Measurements from ENCODE around the gene RNLS. TPM values are rescaled to one million over a fixed set of nuclear protein-coding genes. Genes with fewer than 3 reads are reported as not detected.

The RNLS gene
- total and polyA plus RNA-seq, 2 of the 8 experiments (the other 6 are each of a cell fraction or from before 2014, with no cell fraction given), result 7.5 to 12.7 TPM

DNA sequence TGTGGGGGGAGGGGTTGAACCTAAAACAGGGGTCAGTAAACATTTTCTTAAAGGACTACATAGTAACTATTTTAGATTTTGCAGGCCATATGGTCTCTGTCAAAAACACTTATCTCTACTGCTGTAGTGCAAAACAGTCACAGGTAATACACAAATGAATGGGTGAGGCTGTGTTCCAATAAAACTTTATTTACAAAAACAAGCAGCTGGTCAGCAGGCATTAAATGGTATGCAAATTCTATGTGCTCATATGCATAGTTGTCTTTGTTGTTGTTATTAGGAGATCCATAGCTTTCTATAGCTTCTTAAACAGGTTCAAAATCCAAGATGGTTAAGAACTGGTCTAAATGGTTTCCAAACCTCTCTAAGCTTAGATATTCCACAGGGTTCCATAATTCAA is 302.6 kb downstream of the RNLS start:
- POLR2A ChIA-PET (ENCODE audit: partially characterized antibody), result interaction anchor here (2.0 kb wide), 1 partner anchor 419 kb away, joined by 4 read pairs; no protein-coding TSS in a partner anchor
- Histone ChIP-seq H4K5ac (ENCODE audit: insufficient read length, low read depth, low read length) (no peak overlapping the region), H2AK5ac (ENCODE audit: low read depth, low read length) (no peak overlapping the region), H3K9me3 (ENCODE audit: insufficient read depth in 2 of 2, low read depth in 1 of 2, low read length in 1 of 2) (no peaks in the 10 kb centered on the region), H2BK15ac (ENCODE audit: low read length) (no peak overlapping the region), H3K79me1 (ENCODE audit: low read depth, low read length) (no peaks in the 10 kb centered on the region), H3K27me3 (replicated peaks in 1 of 4; ENCODE audit: control insufficient read depth in 3 of 4, extremely low read depth in 1 of 4, insufficient read depth in 3 of 4, low read length in 3 of 4) (peaks cover 0 to 1% (median 0%) of the 10 kb centered on the region in 4 experiments; a peak in 1 of 7 replicates), H3K4me1 (replicated peaks in 1 of 4; ENCODE audit: control insufficient read depth in 3 of 4, insufficient read depth in 4 of 4, low read length in 3 of 4) (peaks cover 0 to 4% (median 0%) of the 10 kb centered on the region in 4 experiments; a peak in 1 of 7 replicates), H3K4me2 (ENCODE audit: insufficient read depth in 1 of 2, low read depth in 2 of 2, low read length in 2 of 2) (no peak overlapping the region), H3K9ac (replicated peaks in 1 of 4; ENCODE audit: extremely low read depth in 1 of 4, low read depth in 3 of 4, low read length in 3 of 4) (no peak overlapping the region), H3K4ac (replicated peaks; ENCODE audit: insufficient read length, low read depth, low read length) (no peak overlapping the region), H4K20me1 (replicated peaks in 1 of 2; ENCODE audit: control insufficient read depth in 1 of 2, insufficient read depth in 2 of 2, low read length in 2 of 2) (no peaks in the 10 kb centered on the region), H2BK5ac (ENCODE audit: low read depth, low read length) (no peak overlapping the region), H3K79me2 (ENCODE audit: control insufficient read depth in 1 of 2, insufficient read depth in 2 of 2, low read length in 2 of 2) (no peaks in the 10 kb centered on the region), H2AFZ (ENCODE audit: low read length) (no peak overlapping the region), H3K23me2 (ENCODE audit: low read depth, low read length) (no peaks in the 10 kb centered on the region), H4K8ac (ENCODE audit: extremely low read depth, insufficient read depth, low read length) (no peak overlapping the region), H3K36me3 (ENCODE audit: control insufficient read depth in 2 of 4, insufficient read depth in 4 of 4, low read length in 3 of 4) (no peaks in the 10 kb centered on the region), H2BK20ac (ENCODE audit: low read length) (no peak overlapping the region), H2BK120ac (replicated peaks; ENCODE audit: low read depth, low read length) (no peak overlapping the region), H2BK12ac (ENCODE audit: low read depth, low read length) (no peak overlapping the region), H3K18ac (ENCODE audit: extremely low read depth, low read length) (no peak overlapping the region), H4K91ac (replicated peaks; ENCODE audit: insufficient read length, low read length) (no peak overlapping the region), H3K27ac (ENCODE audit: low read depth, low read length) (no peak overlapping the region), H3K23ac (ENCODE audit: insufficient read length) (no peak overlapping the region), H3K56ac (replicated peaks; ENCODE audit: insufficient read length, low read depth, low read length) (no peak overlapping the region), H3K14ac (ENCODE audit: insufficient read length) (no peak overlapping the region), H3K4me3 (ENCODE audit: extremely low read depth in 1 of 4, insufficient read depth in 2 of 4, low read depth in 3 of 4, low read length in 4 of 4) (no peak overlapping the region)
- FAIRE-seq (no peak), DNase-seq (ENCODE audit: low read depth in 1 of 2, low spot score in 2 of 2) (no peak)
- TF ChIP-seq NANOG (IDR thresholded peaks at IDR 0.05; ENCODE audit: insufficient read depth, low read depth, low read length, poor library complexity, severe bottlenecking) (no peak), JUND (IDR thresholded peaks at IDR 0.05; ENCODE audit: low read length) (no peak), TAF1 (IDR thresholded peaks at IDR 0.05; ENCODE audit: low read depth, low read length) (no peak), SIRT6 (IDR thresholded peaks at IDR 0.05; ENCODE audit: low read length) (no peak), CEBPB (IDR thresholded peaks at IDR 0.05; ENCODE audit: low read depth, low read length) (no peak)
- CTCF ChIA-PET (ENCODE audit: partially characterized antibody), result interaction anchor here (1.2 kb wide), 1 partner anchor 11 kb away, joined by 4 read pairs; no protein-coding TSS in a partner anchor
